Panc1 (cell line): ENCODE results near the gene TCOF1. TPM values are rescaled to one million over a fixed set of nuclear protein-coding genes. Genes with fewer than 3 reads are reported as not detected.
A peak's percentile ranks its signal among the peaks of the same experiment; 100 is the strongest.

Experiments
- ATAC-seq: fragments of 200-7000 bp; cut with Tn5 transposase; 2 replicates; pipeline ENCODE4 v1.9.1; 2020; ENCODE audit warnings: mild to moderate bottlenecking, moderate library complexity
- BruUV-seq: library from RNA; stranded (reverse); fragments of 400-500 nt; replicated peaks from 2 replicates; lab custom pipeline; 2021; lab: Mats Ljungman, UMichigan
- CTCF ChIA-PET: fragments of 300-600 bp; sonication (Branson Sonifier 250); formaldehyde crosslinking; loops from one replicate; lab custom pipeline; 2022; ENCODE audit warnings: antibody characterized with exemption; lab: Charles Lee
- POLR2A ChIA-PET: fragments of 300-600 bp; sonication (Branson Sonifier 250); formaldehyde crosslinking; loops from one replicate; lab custom pipeline; 2022; ENCODE audit warnings: antibody characterized with exemption; lab: Charles Lee
- DNase-seq: peaks from one replicate; pipeline ENCODE4 v3.0.0-alpha.2; 2010; ENCODE audit warnings: low read depth, low spot score
- H3K27ac ChIP-seq: 2 replicates; pipeline ENCODE4 v1.5.1; 2011; ENCODE audit warnings: mild to moderate bottlenecking, low read length, inconsistent platforms
- H3K27me3 ChIP-seq: fragments of 200-500 bp; sonication (Bioruptor generic); 2 replicates; pipeline ENCODE4 v1.6.0; 2014; ENCODE audit warnings: low read length, inconsistent platforms; ENCODE audit not compliant: control insufficient read depth, insufficient read depth
- H3K36me3 ChIP-seq: fragments of 200-500 bp; sonication (Bioruptor generic); 2 replicates; pipeline ENCODE4 v1.5.1; 2014; ENCODE audit warnings: inconsistent platforms, mild to moderate bottlenecking, low read length, moderate library complexity; ENCODE audit not compliant: control insufficient read depth, insufficient read depth
- H3K4me1 ChIP-seq: 2 replicates; pipeline ENCODE4 v1.5.1; 2011; ENCODE audit warnings: inconsistent platforms, mild to moderate bottlenecking, low read length, moderate library complexity; ENCODE audit not compliant: control insufficient read depth, insufficient read depth
- H3K4me3 ChIP-seq, 2 experiments: 2 replicates each; pipeline ENCODE4 v1.5.1; 2011 to 2012; ENCODE audit warnings: low read depth in 2 of 2, low read length in 2 of 2, mild to moderate bottlenecking in 2 of 2, inconsistent platforms in 1 of 2, moderate library complexity in 1 of 2
- H3K9me3 ChIP-seq: fragments of 200-500 bp; sonication (Bioruptor generic); 2 replicates; pipeline ENCODE4 v1.5.1; 2014; ENCODE audit warnings: low read depth, mild to moderate bottlenecking, inconsistent platforms, low read length, moderate library complexity; ENCODE audit not compliant: control insufficient read depth, insufficient read depth
- POLR2AphosphoS5 ChIP-seq: IDR thresholded peaks from 2 replicates; pipeline ENCODE4 v1.6.1; 2012; ENCODE audit warnings: mild to moderate bottlenecking, low read depth, low read length, moderate library complexity
- REST ChIP-seq, 2 experiments: IDR thresholded peaks; 2 replicates each; pipeline ENCODE4 v1.6.1; 2011 to 2012; ENCODE audit warnings: low read depth in 2 of 2, control low read depth in 1 of 2, low read length in 1 of 2, mild to moderate bottlenecking in 1 of 2, moderate library complexity in 1 of 2; ENCODE audit not compliant: insufficient read depth in 1 of 2
- SIN3A ChIP-seq: IDR thresholded peaks from 2 replicates; pipeline ENCODE4 v1.6.1; 2012; ENCODE audit warnings: low read depth, mild to moderate bottlenecking, low read length, moderate library complexity, borderline replicate concordance; ENCODE audit not compliant: insufficient read depth
- TCF7L2 ChIP-seq: IDR thresholded peaks from 2 replicates; pipeline ENCODE4 v1.6.1; 2011; ENCODE audit warnings: mild to moderate bottlenecking, low read depth, low read length, inconsistent platforms
- in situ Hi-C: cut with HindIII; loops from 2 replicates; pipeline ENCODE4 v1.10.0; 2016; ENCODE audit warnings: low sequenced_read_pairs, low pct_unique_long_range_greater_than_20kb
- intact Hi-C: fragments of 100-400 bp; cut with micrococcal nuclease; formaldehyde crosslinking; loops from one replicate; pipeline ENCODE4 v1.10.0; 2022; ENCODE audit not compliant: unreplicated experiment
- total RNA-seq: library from RNA; stranded (reverse); gene quantifications from one replicate; pipeline ENCODE4 v1.2.1, GENCODE V29; 2021; ENCODE audit not compliant: unreplicated experiment
- TF ChIP-seq, protein P1 (sequence below): fragments of 450-650 bp; IDR thresholded peaks from 2 replicates; pipeline ENCODE4 v1.5.1; 2017; ENCODE audit warnings: mild to moderate bottlenecking

TCOF1 gene
- total RNA-seq, 1 experiment from 2014 or later: 92.8 TPM

DNA sequence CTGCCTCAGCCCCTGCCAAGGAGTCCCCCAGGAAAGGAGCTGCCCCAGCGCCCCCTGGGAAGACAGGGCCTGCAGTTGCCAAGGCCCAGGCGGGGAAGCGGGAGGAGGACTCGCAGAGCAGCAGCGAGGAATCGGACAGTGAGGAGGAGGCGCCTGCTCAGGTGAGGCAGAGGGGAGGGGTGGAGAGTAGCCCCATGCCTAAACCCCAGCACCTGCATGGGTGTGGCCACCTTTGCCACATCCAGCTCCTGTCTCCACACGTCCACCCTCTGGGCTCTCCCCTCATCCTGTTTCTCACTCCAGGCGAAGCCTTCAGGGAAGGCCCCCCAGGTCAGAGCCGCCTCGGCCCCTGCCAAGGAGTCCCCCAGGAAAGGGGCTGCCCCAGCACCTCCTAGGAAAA, 17.2 kb downstream of the TCOF1 start:
- intact Hi-C loops: no loop called here
- ChIA-PET POLR2A (no interaction called here), CTCF (no interaction called here)
- Histone ChIP-seq H3K4me1 (no peaks in the 10 kb centered on the region), H3K4me3 (no peak overlapping the region), H3K27me3 (no peaks in the 10 kb centered on the region), H3K36me3 (peaks cover 28% of the 10 kb centered on the region), H3K27ac (no peak overlapping the region), H3K9me3 (no peaks in the 10 kb centered on the region)
- DNase-seq (no peak), ATAC-seq (no peak)
- no TSS peak for BruUV-seq
- in situ Hi-C loops: no loop called here
- TF ChIP-seq TCF7L2 (no peak), REST (IDR thresholded peaks at IDR 0.05; ENCODE audit: insufficient read depth in 1 of 2, low read depth in 2 of 2, low read length in 1 of 2) (no peak), SIN3A (no peak), POLR2AphosphoS5 (no peak)
- TF ChIP-seq, protein P1, sequence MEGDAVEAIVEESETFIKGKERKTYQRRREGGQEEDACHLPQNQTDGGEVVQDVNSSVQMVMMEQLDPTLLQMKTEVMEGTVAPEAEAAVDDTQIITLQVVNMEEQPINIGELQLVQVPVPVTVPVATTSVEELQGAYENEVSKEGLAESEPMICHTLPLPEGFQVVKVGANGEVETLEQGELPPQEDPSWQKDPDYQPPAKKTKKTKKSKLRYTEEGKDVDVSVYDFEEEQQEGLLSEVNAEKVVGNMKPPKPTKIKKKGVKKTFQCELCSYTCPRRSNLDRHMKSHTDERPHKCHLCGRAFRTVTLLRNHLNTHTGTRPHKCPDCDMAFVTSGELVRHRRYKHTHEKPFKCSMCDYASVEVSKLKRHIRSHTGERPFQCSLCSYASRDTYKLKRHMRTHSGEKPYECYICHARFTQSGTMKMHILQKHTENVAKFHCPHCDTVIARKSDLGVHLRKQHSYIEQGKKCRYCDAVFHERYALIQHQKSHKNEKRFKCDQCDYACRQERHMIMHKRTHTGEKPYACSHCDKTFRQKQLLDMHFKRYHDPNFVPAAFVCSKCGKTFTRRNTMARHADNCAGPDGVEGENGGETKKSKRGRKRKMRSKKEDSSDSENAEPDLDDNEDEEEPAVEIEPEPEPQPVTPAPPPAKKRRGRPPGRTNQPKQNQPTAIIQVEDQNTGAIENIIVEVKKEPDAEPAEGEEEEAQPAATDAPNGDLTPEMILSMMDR: no peak

DNA sequence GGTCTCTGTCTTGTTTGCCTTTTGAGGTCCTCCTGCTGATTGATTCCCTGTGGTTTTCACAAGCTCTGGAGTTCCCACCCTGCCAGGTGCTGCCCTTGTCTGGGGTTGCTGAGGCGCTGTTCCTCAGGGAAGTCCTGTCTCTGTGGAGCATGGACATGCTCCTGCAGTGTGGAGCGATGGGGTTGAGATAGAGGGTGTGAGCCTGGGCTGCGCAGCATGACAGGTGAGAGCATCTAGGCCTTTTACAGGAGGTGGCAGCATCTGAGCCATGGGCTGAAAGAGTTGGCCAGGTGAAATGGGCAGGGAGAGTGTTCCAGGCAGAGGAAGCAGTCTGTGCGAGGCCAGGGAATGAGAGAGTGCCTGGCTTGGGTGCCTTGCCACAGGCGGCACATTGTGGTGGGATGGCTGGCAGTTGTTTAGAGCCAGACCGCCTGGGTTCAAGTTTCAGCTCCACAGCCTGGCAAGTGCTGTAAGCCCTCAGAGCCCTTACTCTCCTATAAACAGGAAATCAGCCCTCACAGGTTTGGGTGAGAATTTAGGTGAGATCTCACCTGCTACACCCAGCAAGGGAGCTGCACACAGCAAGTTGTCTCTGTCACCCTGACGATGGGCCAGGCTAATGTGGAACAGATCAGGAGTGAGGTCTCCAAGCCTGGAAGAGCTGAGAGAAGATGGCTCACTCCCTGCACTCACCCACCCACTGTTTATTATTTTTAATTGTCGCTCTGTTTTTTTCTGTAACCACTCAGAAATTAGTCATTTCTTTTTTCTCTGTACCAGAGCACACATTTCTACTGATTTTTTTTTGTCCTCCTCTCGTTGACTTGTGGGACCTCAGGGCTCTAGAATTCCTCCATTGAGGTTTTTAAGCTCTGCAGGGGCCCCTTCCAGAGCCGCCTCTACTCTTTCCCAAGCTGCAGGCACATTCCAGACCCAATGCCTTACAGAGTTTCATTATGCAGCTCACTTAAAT, 19.6 kb downstream of the TCOF1 start:
- H3K4me3 ChIP-seq: no peak overlapping the region
- in situ Hi-C loops: no loop called here
- ChIA-PET POLR2A (no interaction called here), CTCF (no interaction called here)
- H3K27me3 ChIP-seq: no peaks in the 10 kb centered on the region
- TF ChIP-seq SIN3A: no peak
- no peak for TF ChIP-seq POLR2AphosphoS5
- no peak for TF ChIP-seq REST (IDR thresholded peaks at IDR 0.05; ENCODE audit: insufficient read depth in 1 of 2, low read depth in 2 of 2, low read length in 1 of 2)
- TF ChIP-seq TCF7L2: no peak
- TF ChIP-seq, protein P1: no peak
- intact Hi-C loops: no loop called here
- H3K4me1 ChIP-seq: no peaks in the 10 kb centered on the region
- H3K9me3 ChIP-seq: no peaks in the 10 kb centered on the region
- ATAC-seq (peak; percentile 7; the same call in 1 of the 2 replicates), DNase-seq (no peak)
- BruUV-seq: no TSS peak
- peaks cover 27% of the 10 kb centered on the region for H3K36me3 ChIP-seq
- H3K27ac ChIP-seq: no peak overlapping the region
